AG09309 (cell line): ENCODE data around the gene ZNF592.

ENCODE experiments used
- DNase-seq: peaks from one replicate; pipeline ENCODE4 v3.0.0-alpha.2; 2010; ENCODE audit warnings: low read depth
- H3K4me3 ChIP-seq: 2 replicates; pipeline ENCODE4 v1.5.1; 2011; ENCODE audit warnings: mild to moderate bottlenecking, low read depth, low read length, moderate library complexity; ENCODE audit not compliant: control insufficient read depth
- TF ChIP-seq, protein P1 (sequence below): IDR thresholded peaks from 2 replicates; pipeline ENCODE4 v1.5.1; 2011; ENCODE audit warnings: mild to moderate bottlenecking, low read depth, low read length, inconsistent platforms; ENCODE audit not compliant: insufficient read depth, control insufficient read depth; ENCODE audit errors: missing control alignments

Gene ZNF592

GRCh38 chr15:84824260-84825007, 76.0 kb downstream of the ZNF592 start:
- TF ChIP-seq, protein P1, sequence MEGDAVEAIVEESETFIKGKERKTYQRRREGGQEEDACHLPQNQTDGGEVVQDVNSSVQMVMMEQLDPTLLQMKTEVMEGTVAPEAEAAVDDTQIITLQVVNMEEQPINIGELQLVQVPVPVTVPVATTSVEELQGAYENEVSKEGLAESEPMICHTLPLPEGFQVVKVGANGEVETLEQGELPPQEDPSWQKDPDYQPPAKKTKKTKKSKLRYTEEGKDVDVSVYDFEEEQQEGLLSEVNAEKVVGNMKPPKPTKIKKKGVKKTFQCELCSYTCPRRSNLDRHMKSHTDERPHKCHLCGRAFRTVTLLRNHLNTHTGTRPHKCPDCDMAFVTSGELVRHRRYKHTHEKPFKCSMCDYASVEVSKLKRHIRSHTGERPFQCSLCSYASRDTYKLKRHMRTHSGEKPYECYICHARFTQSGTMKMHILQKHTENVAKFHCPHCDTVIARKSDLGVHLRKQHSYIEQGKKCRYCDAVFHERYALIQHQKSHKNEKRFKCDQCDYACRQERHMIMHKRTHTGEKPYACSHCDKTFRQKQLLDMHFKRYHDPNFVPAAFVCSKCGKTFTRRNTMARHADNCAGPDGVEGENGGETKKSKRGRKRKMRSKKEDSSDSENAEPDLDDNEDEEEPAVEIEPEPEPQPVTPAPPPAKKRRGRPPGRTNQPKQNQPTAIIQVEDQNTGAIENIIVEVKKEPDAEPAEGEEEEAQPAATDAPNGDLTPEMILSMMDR = no peak
- no peak overlapping the region for H3K4me3 ChIP-seq
- no peak for DNase-seq

DNA sequence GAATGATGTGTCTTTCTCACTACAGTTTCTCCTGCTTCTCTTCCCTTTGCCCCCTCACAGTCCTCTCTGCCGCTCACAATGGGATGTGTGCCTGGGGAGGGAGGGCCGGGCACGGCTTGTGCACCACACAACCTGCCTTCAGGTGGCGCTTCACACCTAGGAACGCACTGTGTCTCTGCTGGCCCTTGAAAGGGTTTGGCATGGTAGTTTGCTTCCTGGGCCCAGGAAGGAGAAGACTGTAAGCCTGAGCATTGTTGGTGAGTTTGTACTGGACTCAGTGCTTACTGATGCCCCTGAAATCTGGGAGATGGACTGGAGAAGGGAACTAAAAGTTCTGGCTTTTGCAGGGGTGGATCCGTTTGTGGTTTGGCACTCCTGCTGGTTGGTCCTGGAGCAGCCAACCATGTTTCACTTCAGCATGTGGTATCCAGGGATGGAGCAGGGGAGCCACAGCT, 78.0 kb downstream of the ZNF592 start:
- DNase-seq = no peak
- TF ChIP-seq, protein P1 = peak; percentile 41
- H3K4me3 ChIP-seq = no peak overlapping the region

- TF ChIP-seq, protein P1 = no peak
Measured at GRCh38 chr15:84827246-84827645, 78.9 kb downstream of the ZNF592 start.

GRCh38 chr15:84828086-84828908, 79.9 kb downstream of the ZNF592 start:
- DNase-seq = no peak
- no peak overlapping the region for H3K4me3 ChIP-seq
- TF ChIP-seq, protein P1 = no peak

More at GRCh38 chr15:84827246-84827645, 78.9 kb downstream of the ZNF592 start:
- H3K4me3 ChIP-seq = no peak overlapping the region
- DNase-seq = no peak

DNA sequence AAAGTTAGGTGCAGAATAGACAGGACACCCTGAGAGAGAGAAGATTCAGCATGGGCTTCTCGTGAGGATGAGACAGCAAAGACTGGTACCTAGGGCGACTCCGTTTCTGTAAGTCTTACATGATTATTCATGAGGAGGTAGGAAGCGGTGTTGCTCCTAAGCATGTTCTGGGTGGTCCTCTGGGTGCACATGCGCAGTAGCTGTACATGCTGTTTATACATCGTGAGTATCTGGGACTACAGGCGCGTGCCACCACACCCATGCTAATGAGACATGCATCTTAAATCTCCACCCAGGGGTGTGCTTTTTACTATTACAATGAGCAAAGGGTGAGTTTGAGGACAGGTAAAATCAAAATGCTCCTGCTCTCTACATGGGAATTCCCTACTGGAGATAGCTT, 81.0 kb downstream of the ZNF592 start:
- no peak overlapping the region for H3K4me3 ChIP-seq
- TF ChIP-seq, protein P1 = no peak
- no peak for DNase-seq

GRCh38 chr15:84830036-84830435, 81.6 kb downstream of the ZNF592 start:
- no peak overlapping the region for H3K4me3 ChIP-seq
- DNase-seq = no peak
- TF ChIP-seq, protein P1 = no peak
